ENCODE data around the gene DES. TPM values are rescaled to one million over a fixed set of nuclear protein-coding genes. Genes with fewer than 3 reads are reported as not detected.

The DES gene
- total RNA-seq: 3,588 TPM

DNA sequence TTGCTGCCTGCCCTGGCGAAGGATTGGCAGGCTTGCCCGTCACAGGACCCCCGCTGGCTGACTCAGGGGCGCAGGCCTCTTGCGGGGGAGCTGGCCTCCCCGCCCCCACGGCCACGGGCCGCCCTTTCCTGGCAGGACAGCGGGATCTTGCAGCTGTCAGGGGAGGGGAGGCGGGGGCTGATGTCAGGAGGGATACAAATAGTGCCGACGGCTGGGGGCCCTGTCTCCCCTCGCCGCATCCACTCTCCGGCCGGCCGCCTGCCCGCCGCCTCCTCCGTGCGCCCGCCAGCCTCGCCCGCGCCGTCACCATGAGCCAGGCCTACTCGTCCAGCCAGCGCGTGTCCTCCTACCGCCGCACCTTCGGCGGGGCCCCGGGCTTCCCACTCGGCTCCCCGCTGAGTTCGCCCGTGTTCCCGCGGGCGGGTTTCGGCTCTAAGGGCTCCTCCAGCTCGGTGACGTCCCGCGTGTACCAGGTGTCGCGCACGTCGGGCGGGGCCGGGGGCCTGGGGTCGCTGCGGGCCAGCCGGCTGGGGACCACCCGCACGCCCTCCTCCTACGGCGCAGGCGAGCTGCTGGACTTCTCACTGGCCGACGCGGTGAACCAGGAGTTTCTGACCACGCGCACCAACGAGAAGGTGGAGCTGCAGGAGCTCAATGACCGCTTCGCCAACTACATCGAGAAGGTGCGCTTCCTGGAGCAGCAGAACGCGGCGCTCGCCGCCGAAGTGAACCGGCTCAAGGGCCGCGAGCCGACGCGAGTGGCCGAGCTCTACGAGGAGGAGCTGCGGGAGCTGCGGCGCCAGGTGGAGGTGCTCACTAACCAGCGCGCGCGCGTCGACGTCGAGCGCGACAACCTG, at the start of gene DES:
TSS of gene DES (plus strand) at position 223 of the 857 bp plus-strand sequence. CDS start at position 309, 86 bp downstream.
- Histone ChIP-seq H3K4me3 (ENCODE audit: low read length in 3 of 3) (peak within 1 kb of the TSS; percentile 81 to 93 (median 90)), H3K4me1 (ENCODE audit: control insufficient read depth in 3 of 3, insufficient read depth in 3 of 3, low read length in 3 of 3) (peaks cover 34 to 70% (median 60%) of the 10 kb centered on the region in 3 donors), H3K9ac (ENCODE audit: low read depth in 1 of 3, low read length in 3 of 3) (peak within 1 kb of the TSS; percentile 94 to 99 (median 98)), H3K36me3 (ENCODE audit: control insufficient read depth in 3 of 3, insufficient read depth in 3 of 3, low read length in 3 of 3) (peaks cover 23 to 40% (median 36%) of the 10 kb centered on the region in 3 donors), H3K9me3 (ENCODE audit: control insufficient read depth in 3 of 3, low read length in 3 of 3) (no peaks in the 10 kb centered on the region), H3K27ac (ENCODE audit: low read depth, low read length) (peak within 1 kb of the TSS; percentile 99), H3K27me3 (ENCODE audit: control insufficient read depth in 3 of 3, insufficient read depth in 3 of 3, low read length in 3 of 3) (peaks cover 0 to 8% (median 0%) of the 10 kb centered on the region in 3 donors)

DNA sequence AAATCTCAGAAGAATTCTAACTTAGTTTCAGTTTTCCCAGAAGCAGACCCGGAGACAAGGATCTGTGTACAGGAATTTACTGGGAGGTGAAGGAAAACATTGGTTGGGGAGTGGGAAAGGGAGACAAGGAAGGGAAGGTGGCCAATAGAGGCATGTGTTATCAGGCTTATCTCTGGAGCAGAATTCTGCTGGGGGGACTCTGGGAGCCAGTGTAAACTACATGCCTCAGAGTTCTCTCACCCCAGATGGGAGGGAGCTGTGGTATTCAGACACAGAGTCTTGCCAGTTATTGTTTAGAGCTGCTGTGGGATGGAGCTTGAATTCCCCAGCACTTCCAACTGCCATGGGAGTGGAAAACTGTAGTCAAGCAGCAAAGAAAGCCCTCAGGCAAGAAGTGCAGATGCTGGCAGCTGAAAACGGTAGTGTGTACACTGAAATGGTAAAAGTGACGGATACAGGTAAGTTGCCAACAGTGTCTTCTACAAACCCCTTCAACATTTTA, 49.4 kb upstream of the DES start:
- Histone ChIP-seq H3K9me3 (ENCODE audit: control insufficient read depth in 3 of 3, low read length in 3 of 3) (no peaks in the 10 kb centered on the region), H3K9ac (ENCODE audit: low read depth in 1 of 3, low read length in 3 of 3) (peak overlapping the region in 1 of 3 donors; percentile 45), H3K4me3 (ENCODE audit: low read length in 3 of 3) (no peak overlapping the region), H3K4me1 (ENCODE audit: control insufficient read depth in 3 of 3, insufficient read depth in 3 of 3, low read length in 3 of 3) (peaks cover 4 to 13% (median 9%) of the 10 kb centered on the region in 3 donors), H3K27me3 (ENCODE audit: control insufficient read depth in 3 of 3, insufficient read depth in 3 of 3, low read length in 3 of 3) (no peaks in the 10 kb centered on the region), H3K36me3 (ENCODE audit: control insufficient read depth in 3 of 3, insufficient read depth in 3 of 3, low read length in 3 of 3) (peaks cover 2 to 3% (median 3%) of the 10 kb centered on the region in 3 donors), H3K27ac (ENCODE audit: low read depth, low read length) (peak overlapping the region; percentile 51)

DNA sequence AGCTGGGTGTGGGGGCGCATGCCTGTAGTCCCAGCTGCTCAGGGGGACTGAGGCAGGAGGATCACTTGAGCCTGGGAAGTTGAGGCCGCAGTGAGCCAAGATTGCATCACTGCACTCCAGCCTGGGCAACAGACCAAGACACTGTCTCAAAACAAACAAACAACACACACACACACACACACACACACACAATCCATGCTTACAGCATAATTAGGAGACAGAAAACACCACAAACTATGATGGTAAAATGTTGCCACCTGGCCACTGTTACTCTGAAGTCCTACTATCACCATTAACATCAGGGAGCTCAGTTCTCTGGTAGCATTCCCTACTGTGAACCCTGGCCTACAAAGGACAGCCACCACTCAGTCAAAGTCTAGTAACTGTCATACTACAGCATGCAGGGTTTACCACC, 48.7 kb upstream of the DES start:
- no peak overlapping the region for H3K4me3 ChIP-seq (ENCODE audit: low read length in 3 of 3)
- peak overlapping the region; percentile 51 for H3K27ac ChIP-seq (ENCODE audit: low read depth, low read length)

DNA sequence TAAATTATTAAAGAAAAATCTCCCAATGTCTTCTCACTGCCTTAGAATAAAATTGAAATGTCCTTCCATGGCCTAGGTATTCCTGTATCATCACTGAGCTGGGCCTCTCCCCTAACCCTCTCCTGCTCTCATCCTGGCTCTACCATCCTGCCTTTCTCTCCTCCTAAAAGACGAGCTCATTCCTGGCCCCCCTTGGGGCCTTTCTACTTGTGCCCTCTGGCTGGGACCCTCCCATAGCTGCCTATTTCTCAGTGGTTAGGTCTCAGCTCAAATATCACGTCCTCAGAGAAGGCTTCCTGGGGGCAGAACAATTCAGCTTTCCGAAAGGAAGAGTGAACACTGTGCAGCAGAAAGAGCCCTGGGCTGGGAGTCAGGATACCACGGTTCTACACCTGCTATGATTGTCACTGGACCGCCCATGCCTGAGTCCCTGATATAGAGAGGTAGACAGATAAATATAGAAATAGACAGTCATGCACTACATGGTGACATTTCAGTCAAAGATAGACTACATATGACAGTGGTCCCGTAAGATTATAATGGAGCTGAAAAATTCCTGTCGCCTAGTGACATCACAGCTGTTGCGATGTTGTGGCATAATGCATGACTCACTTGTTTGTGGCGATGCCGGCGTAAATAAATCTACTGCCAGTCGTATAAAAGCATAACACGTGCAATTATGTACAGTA, 39.9 kb upstream of the DES start:
- Histone ChIP-seq H3K36me3 (ENCODE audit: control insufficient read depth in 3 of 3, insufficient read depth in 3 of 3, low read length in 3 of 3) (peaks cover 44 to 46% (median 45%) of the 10 kb centered on the region in 3 donors), H3K4me3 (ENCODE audit: low read length in 3 of 3) (no peak overlapping the region), H3K27me3 (ENCODE audit: control insufficient read depth in 3 of 3, insufficient read depth in 3 of 3, low read length in 3 of 3) (no peaks in the 10 kb centered on the region), H3K27ac (ENCODE audit: low read depth, low read length) (peak overlapping the region; percentile 74), H3K9ac (ENCODE audit: low read depth in 1 of 3, low read length in 3 of 3) (peak overlapping the region; percentile 10 to 58 (median 20)), H3K9me3 (ENCODE audit: control insufficient read depth in 3 of 3, low read length in 3 of 3) (no peaks in the 10 kb centered on the region), H3K4me1 (ENCODE audit: control insufficient read depth in 3 of 3, insufficient read depth in 3 of 3, low read length in 3 of 3) (peaks cover 5 to 7% (median 7%) of the 10 kb centered on the region in 3 donors)

More for the DNA sequence above, 48.7 kb upstream of the DES start:
- Histone ChIP-seq H3K9me3 (ENCODE audit: control insufficient read depth in 3 of 3, low read length in 3 of 3) (no peaks in the 10 kb centered on the region), H3K27me3 (ENCODE audit: control insufficient read depth in 3 of 3, insufficient read depth in 3 of 3, low read length in 3 of 3) (no peaks in the 10 kb centered on the region), H3K4me1 (ENCODE audit: control insufficient read depth in 3 of 3, insufficient read depth in 3 of 3, low read length in 3 of 3) (peaks cover 4 to 12% (median 9%) of the 10 kb centered on the region in 3 donors), H3K36me3 (ENCODE audit: control insufficient read depth in 3 of 3, insufficient read depth in 3 of 3, low read length in 3 of 3) (peaks cover 9 to 10% (median 9%) of the 10 kb centered on the region in 3 donors), H3K9ac (ENCODE audit: low read depth in 1 of 3, low read length in 3 of 3) (no peak overlapping the region)

DNA sequence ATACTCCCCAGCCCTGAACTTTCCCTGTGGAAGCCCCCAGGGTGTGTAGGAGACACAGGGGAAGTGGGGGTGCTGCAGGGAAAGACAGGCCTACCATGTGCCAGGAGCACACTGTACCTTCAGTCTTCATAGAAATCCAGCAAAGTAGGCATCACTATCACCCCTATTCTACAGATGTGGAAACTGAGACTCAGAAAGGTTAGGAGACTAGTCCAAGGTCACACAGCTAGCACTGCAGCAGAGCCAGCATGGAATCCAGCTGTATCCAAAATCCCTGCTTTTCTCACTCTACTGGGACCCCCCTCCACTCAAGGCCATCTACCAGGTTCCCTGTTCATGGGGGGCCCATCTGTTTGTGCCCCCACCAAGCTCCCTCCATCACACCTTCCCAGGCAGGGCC, 37.3 kb upstream of the DES start:
- no peak overlapping the region for H3K27ac ChIP-seq (ENCODE audit: low read depth, low read length)
- H3K9ac ChIP-seq (ENCODE audit: low read depth in 1 of 3, low read length in 3 of 3): no peak overlapping the region
- peaks cover 47 to 54% (median 54%) of the 10 kb centered on the region in 3 donors for H3K36me3 ChIP-seq (ENCODE audit: control insufficient read depth in 3 of 3, insufficient read depth in 3 of 3, low read length in 3 of 3)
- peaks cover 5 to 12% (median 9%) of the 10 kb centered on the region in 3 donors for H3K4me1 ChIP-seq (ENCODE audit: control insufficient read depth in 3 of 3, insufficient read depth in 3 of 3, low read length in 3 of 3)
- no peak overlapping the region for H3K4me3 ChIP-seq (ENCODE audit: low read length in 3 of 3)
- no peaks in the 10 kb centered on the region for H3K9me3 ChIP-seq (ENCODE audit: control insufficient read depth in 3 of 3, low read length in 3 of 3)
- no peaks in the 10 kb centered on the region for H3K27me3 ChIP-seq (ENCODE audit: control insufficient read depth in 3 of 3, insufficient read depth in 3 of 3, low read length in 3 of 3)

DNA sequence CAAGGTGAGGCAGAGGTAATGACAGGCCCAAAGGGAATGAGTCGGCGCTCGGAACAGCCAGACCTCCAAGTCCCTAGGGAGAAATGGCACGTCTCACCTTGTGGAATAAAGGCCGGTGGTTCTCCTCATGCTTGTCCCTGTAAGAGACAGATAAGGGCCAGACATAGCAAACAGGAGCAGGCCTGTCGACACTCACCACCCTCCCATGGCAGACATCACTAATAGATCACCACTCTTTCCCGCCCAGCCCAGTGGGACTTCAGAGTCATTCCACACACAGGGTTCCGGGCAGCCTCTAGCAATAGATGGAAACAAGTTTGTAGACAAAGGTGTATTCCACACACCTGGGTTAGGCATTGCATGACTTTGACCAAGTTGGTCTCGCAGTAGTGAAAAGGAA, 36.7 kb upstream of the DES start:
- H3K4me1 ChIP-seq (ENCODE audit: control insufficient read depth in 3 of 3, insufficient read depth in 3 of 3, low read length in 3 of 3): peaks cover 6 to 17% (median 9%) of the 10 kb centered on the region in 3 donors

DNA sequence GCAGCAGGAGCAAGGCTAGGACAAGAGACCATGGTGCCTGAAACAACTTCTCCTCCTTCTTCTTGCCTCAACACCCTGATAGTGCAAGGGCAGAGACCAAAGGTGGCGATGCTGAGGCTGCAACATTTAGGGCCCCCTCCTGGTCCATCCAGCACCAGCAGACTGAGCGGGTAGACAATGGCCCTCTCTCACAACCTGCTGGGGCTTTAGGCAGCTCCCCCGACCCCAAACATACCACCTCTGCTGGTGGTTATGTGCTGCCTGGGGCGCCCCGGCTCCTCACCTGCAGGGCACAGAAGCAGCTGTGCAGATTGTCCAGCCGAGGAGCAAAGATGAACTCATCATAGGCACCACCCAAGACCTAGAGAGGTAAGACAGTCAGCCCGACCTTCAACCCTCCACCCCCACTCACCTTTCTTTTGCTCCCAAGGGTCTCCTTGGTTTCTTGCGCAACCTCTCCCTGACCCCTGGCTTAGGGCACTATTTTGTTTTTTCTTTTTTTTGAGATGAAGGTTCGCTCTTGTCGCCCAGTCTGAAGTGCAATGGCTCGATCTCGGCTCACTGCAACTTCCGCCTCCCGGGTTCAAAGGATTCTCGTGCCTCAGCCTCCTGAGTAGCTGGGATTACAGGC, 34.0 kb upstream of the DES start:
- Histone ChIP-seq H3K9ac (ENCODE audit: low read depth in 1 of 3, low read length in 3 of 3) (no peak overlapping the region), H3K4me1 (ENCODE audit: control insufficient read depth in 3 of 3, insufficient read depth in 3 of 3, low read length in 3 of 3) (peaks cover 13 to 25% (median 13%) of the 10 kb centered on the region in 3 donors), H3K4me3 (ENCODE audit: low read length in 3 of 3) (no peak overlapping the region), H3K27me3 (ENCODE audit: control insufficient read depth in 3 of 3, insufficient read depth in 3 of 3, low read length in 3 of 3) (no peaks in the 10 kb centered on the region), H3K27ac (ENCODE audit: low read depth, low read length) (no peak overlapping the region), H3K9me3 (ENCODE audit: control insufficient read depth in 3 of 3, low read length in 3 of 3) (no peaks in the 10 kb centered on the region), H3K36me3 (ENCODE audit: control insufficient read depth in 3 of 3, insufficient read depth in 3 of 3, low read length in 3 of 3) (peaks cover 55 to 59% (median 56%) of the 10 kb centered on the region in 3 donors)

More for the DNA sequence above, 36.7 kb upstream of the DES start:
- H3K27me3 ChIP-seq (ENCODE audit: control insufficient read depth in 3 of 3, insufficient read depth in 3 of 3, low read length in 3 of 3): no peaks in the 10 kb centered on the region
- no peak overlapping the region for H3K4me3 ChIP-seq (ENCODE audit: low read length in 3 of 3)
- H3K9me3 ChIP-seq (ENCODE audit: control insufficient read depth in 3 of 3, low read length in 3 of 3): no peaks in the 10 kb centered on the region
- H3K36me3 ChIP-seq (ENCODE audit: control insufficient read depth in 3 of 3, insufficient read depth in 3 of 3, low read length in 3 of 3): peaks cover 52 to 59% (median 59%) of the 10 kb centered on the region in 3 donors
- no peak overlapping the region for H3K9ac ChIP-seq (ENCODE audit: low read depth in 1 of 3, low read length in 3 of 3)
- no peak overlapping the region for H3K27ac ChIP-seq (ENCODE audit: low read depth, low read length)

DNA sequence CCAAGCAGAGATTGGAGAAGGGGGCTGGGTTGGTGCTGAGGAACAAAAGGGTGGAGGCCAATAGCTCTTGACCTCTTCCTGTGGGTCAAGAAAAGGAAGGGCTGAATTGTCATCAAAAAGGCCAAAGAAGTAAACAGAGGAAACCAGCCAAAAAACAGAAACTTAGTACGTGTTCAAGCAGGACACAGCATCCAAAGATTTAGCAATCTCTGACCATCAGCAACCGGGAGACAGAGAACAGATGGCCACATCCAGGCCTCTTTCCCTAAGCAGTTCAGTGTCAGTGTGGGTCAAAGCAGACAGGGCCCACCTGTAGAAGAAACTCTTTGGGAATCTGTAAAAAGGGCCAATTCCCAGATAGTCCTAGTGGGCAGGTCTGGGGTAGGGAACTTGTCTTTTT, 33.3 kb upstream of the DES start:
- H3K36me3 ChIP-seq (ENCODE audit: control insufficient read depth in 3 of 3, insufficient read depth in 3 of 3, low read length in 3 of 3): peaks cover 55 to 59% (median 56%) of the 10 kb centered on the region in 3 donors
- H3K4me1 ChIP-seq (ENCODE audit: control insufficient read depth in 3 of 3, insufficient read depth in 3 of 3, low read length in 3 of 3): peaks cover 13 to 25% (median 13%) of the 10 kb centered on the region in 3 donors
- no peaks in the 10 kb centered on the region for H3K9me3 ChIP-seq (ENCODE audit: control insufficient read depth in 3 of 3, low read length in 3 of 3)
- H3K27ac ChIP-seq (ENCODE audit: low read depth, low read length): no peak overlapping the region
- H3K27me3 ChIP-seq (ENCODE audit: control insufficient read depth in 3 of 3, insufficient read depth in 3 of 3, low read length in 3 of 3): no peaks in the 10 kb centered on the region
- no peak overlapping the region for H3K9ac ChIP-seq (ENCODE audit: low read depth in 1 of 3, low read length in 3 of 3)
- H3K4me3 ChIP-seq (ENCODE audit: low read length in 3 of 3): no peak overlapping the region

DNA sequence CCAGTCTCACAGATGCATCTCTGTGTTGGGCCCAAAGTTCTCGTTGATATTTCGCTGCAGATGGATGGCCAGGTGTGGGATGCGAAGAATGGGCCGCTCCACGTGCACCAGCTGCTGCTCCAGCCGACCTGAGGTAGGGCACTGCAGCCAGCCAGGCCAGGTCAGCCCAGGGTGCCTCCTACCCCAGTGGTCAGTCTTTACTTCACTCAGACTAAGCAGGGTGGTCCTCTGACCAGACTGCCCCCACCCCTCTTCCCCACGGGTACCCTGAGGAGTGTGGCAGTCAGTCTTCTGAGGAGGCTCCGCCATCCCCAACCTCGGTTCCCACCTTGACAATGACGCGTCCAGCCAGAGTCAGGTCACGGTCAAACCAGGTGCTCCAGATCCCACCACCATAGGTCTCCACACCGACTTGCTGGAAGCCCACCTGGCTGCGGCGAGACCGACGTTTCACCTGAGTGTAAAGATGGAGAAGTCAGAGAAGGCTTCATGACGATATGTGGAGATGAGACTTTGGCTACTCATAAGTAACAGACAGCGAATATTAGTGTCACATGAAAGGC, 32.1 kb upstream of the DES start:
- H3K36me3 ChIP-seq (ENCODE audit: control insufficient read depth in 3 of 3, insufficient read depth in 3 of 3, low read length in 3 of 3): peaks cover 48 to 51% (median 50%) of the 10 kb centered on the region in 3 donors
- no peaks in the 10 kb centered on the region for H3K9me3 ChIP-seq (ENCODE audit: control insufficient read depth in 3 of 3, low read length in 3 of 3)
- H3K4me1 ChIP-seq (ENCODE audit: control insufficient read depth in 3 of 3, insufficient read depth in 3 of 3, low read length in 3 of 3): peaks cover 13 to 25% (median 13%) of the 10 kb centered on the region in 3 donors
- no peaks in the 10 kb centered on the region for H3K27me3 ChIP-seq (ENCODE audit: control insufficient read depth in 3 of 3, insufficient read depth in 3 of 3, low read length in 3 of 3)
- no peak overlapping the region for H3K27ac ChIP-seq (ENCODE audit: low read depth, low read length)
- H3K4me3 ChIP-seq (ENCODE audit: low read length in 3 of 3): no peak overlapping the region
- H3K9ac ChIP-seq (ENCODE audit: low read depth in 1 of 3, low read length in 3 of 3): peak overlapping the region in 1 of 3 donors; percentile 25
